H9 (cell line): ENCODE measurements around the gene TMEM150B. TPM values are rescaled to one million over a fixed set of nuclear protein-coding genes. Genes with fewer than 3 reads are reported as not detected.
A peak's percentile ranks its signal among the peaks of the same experiment; 100 is the strongest.

Experiments
- DNase-seq: peaks from one replicate; pipeline ENCODE4 v3.0.0-alpha.2; 2017
- H2AFZ ChIP-seq: one replicate; pipeline ENCODE4 v1.6.1; 2013; ENCODE audit warnings: mild to moderate bottlenecking, low read length, control low read depth, moderate library complexity
- H2AK5ac ChIP-seq: 2 replicates; pipeline ENCODE4 v1.6.1; 2013; ENCODE audit warnings: low read length, control low read depth, mixed read lengths; ENCODE audit not compliant: insufficient read length
- H2BK120ac ChIP-seq: one replicate; pipeline ENCODE4 v1.6.1; 2013; ENCODE audit warnings: low read depth, mild to moderate bottlenecking, low read length, control low read depth, inconsistent platforms; ENCODE audit not compliant: poor library complexity, severe bottlenecking
- H2BK12ac ChIP-seq: 2 replicates; pipeline ENCODE4 v1.6.1; 2013; ENCODE audit warnings: low read length, control low read depth, mixed read lengths, low read depth; ENCODE audit not compliant: insufficient read length
- H2BK15ac ChIP-seq: 2 replicates; pipeline ENCODE4 v1.6.1; 2013; ENCODE audit warnings: low read depth, low read length, control low read depth
- H2BK20ac ChIP-seq: one replicate; pipeline ENCODE4 v1.6.1; 2013; ENCODE audit warnings: low read depth, mild to moderate bottlenecking, low read length, control low read depth, inconsistent platforms; ENCODE audit not compliant: poor library complexity, severe bottlenecking
- H2BK5ac ChIP-seq: 2 replicates; pipeline ENCODE4 v1.6.1; 2013; ENCODE audit warnings: low read length, control low read depth, mixed read lengths; ENCODE audit not compliant: insufficient read length
- H3K14ac ChIP-seq: 2 replicates; pipeline ENCODE4 v1.6.1; 2013; ENCODE audit warnings: low read length, control low read depth; ENCODE audit not compliant: insufficient read depth
- H3K18ac ChIP-seq: 2 replicates; pipeline ENCODE4 v1.6.1; 2013; ENCODE audit warnings: low read depth, mild to moderate bottlenecking, mixed read lengths, low read length, control low read depth; ENCODE audit not compliant: insufficient read length
- H3K23ac ChIP-seq: 2 replicates; pipeline ENCODE4 v1.6.1; 2013; ENCODE audit warnings: low read length, control low read depth, mixed read lengths, low read depth; ENCODE audit not compliant: insufficient read length
- H3K23me2 ChIP-seq: 2 replicates; pipeline ENCODE4 v1.6.1; 2013; ENCODE audit warnings: low read depth, mild to moderate bottlenecking, mixed read lengths, low read length, control low read depth; ENCODE audit not compliant: insufficient read length, poor library complexity, severe bottlenecking
- H3K27ac ChIP-seq: 2 replicates; pipeline ENCODE4 v1.5.1; 2013; ENCODE audit warnings: low read length, control low read depth, mixed read lengths, low read depth; ENCODE audit not compliant: insufficient read length
- H3K27me3 ChIP-seq: 2 replicates; pipeline ENCODE4 v1.6.1; 2013; ENCODE audit warnings: low read length, control low read depth, inconsistent platforms; ENCODE audit not compliant: insufficient read depth
- H3K4ac ChIP-seq: 2 replicates; pipeline ENCODE4 v1.6.1; 2013; ENCODE audit warnings: low read depth, mild to moderate bottlenecking, control low read depth, inconsistent platforms, low read length, moderate library complexity
- H3K4me1 ChIP-seq: 2 replicates; pipeline ENCODE4 v1.6.1; 2013; ENCODE audit warnings: low read length, control low read depth, inconsistent platforms; ENCODE audit not compliant: insufficient read depth
- H3K4me2 ChIP-seq: 2 replicates; pipeline ENCODE4 v1.6.1; 2013; ENCODE audit warnings: low read length, control low read depth, mixed read lengths; ENCODE audit not compliant: insufficient read length, insufficient read depth
- H3K56ac ChIP-seq: 2 replicates; pipeline ENCODE4 v1.6.1; 2013; ENCODE audit warnings: low read depth, mild to moderate bottlenecking, mixed read lengths, low read length, control low read depth; ENCODE audit not compliant: insufficient read length
- H3K79me1 ChIP-seq: 2 replicates; pipeline ENCODE4 v1.6.1; 2013; ENCODE audit warnings: low read depth, mild to moderate bottlenecking, moderate library complexity, low read length, control low read depth, inconsistent platforms; ENCODE audit not compliant: insufficient read depth, poor library complexity, severe bottlenecking
- H3K79me2 ChIP-seq: 2 replicates; pipeline ENCODE4 v1.6.1; 2013; ENCODE audit warnings: low read length, control low read depth, inconsistent platforms; ENCODE audit not compliant: insufficient read depth
- H3K9ac ChIP-seq: 2 replicates; pipeline ENCODE4 v1.6.1; 2013; ENCODE audit warnings: low read length, control low read depth, mixed read lengths; ENCODE audit not compliant: insufficient read length; ENCODE audit errors: extremely low read depth
- H3K9me3 ChIP-seq: one replicate; pipeline ENCODE4 v1.6.1; 2013; ENCODE audit warnings: low read depth, low read length, inconsistent platforms; ENCODE audit not compliant: control insufficient read depth
- H3T11ph ChIP-seq: one replicate; pipeline ENCODE4 v1.6.1; 2013; ENCODE audit warnings: mild to moderate bottlenecking, low read length, control low read depth, inconsistent platforms
- H4K20me1 ChIP-seq: one replicate; pipeline ENCODE4 v1.6.1; 2013; ENCODE audit not compliant: control insufficient read depth, insufficient read length, insufficient read depth
- H4K5ac ChIP-seq: 2 replicates; pipeline ENCODE4 v1.6.1; 2013; ENCODE audit warnings: low read depth, mild to moderate bottlenecking, mixed read lengths, low read length, control low read depth; ENCODE audit not compliant: insufficient read length
- H4K8ac ChIP-seq: replicated peaks from 2 replicates; pipeline ENCODE4 v1.6.1; 2013; ENCODE audit warnings: low read length, control low read depth, mixed read lengths, low read depth; ENCODE audit not compliant: insufficient read length
- H4K91ac ChIP-seq: 2 replicates; pipeline ENCODE4 v1.6.1; 2013; ENCODE audit warnings: low read depth, mild to moderate bottlenecking, moderate library complexity, mixed read lengths, low read length, control low read depth; ENCODE audit not compliant: insufficient read length
- H3K27ac Mint-ChIP-seq, 3 experiments: 2 replicates in 2 of 3; 3 replicates in 1 of 3; pipeline ENCODE4 v1.8.0; 2020 to 2021; ENCODE audit warnings: mixed read lengths in 3 of 3, mild to moderate bottlenecking in 1 of 3, moderate library complexity in 1 of 3
- H3K27me3 Mint-ChIP-seq: 2 replicates; pipeline ENCODE4 v1.8.0; 2021; ENCODE audit warnings: low read depth, mild to moderate bottlenecking, moderate library complexity, mixed read lengths
- H3K36me3 Mint-ChIP-seq, 3 experiments: 2 replicates in 2 of 3; 3 replicates in 1 of 3; pipeline ENCODE4 v1.8.0; 2020 to 2021; ENCODE audit warnings: low read depth in 3 of 3, mixed read lengths in 3 of 3; ENCODE audit not compliant: insufficient read depth in 1 of 3
- H3K4me1 Mint-ChIP-seq, 2 experiments: 2 replicates each; pipeline ENCODE4 v1.8.0; 2020; ENCODE audit warnings: mixed read lengths in 2 of 2
- H3K4me3 Mint-ChIP-seq, 2 experiments: 2 replicates in 1 of 2; 3 replicates in 1 of 2; pipeline ENCODE4 v1.8.0; 2020 to 2021; ENCODE audit warnings: mild to moderate bottlenecking in 2 of 2, mixed read lengths in 2 of 2, moderate library complexity in 1 of 2
- H3K9me3 Mint-ChIP-seq, 2 experiments: 2 replicates in 1 of 2; 3 replicates in 1 of 2; pipeline ENCODE4 v1.8.0; 2020; ENCODE audit warnings: mild to moderate bottlenecking in 2 of 2, mixed read lengths in 2 of 2, moderate library complexity in 1 of 2
- WGBS: extraction: QIAGEN DNeasy Blood & Tissue Kit; methylation state at CpG from one replicate; pipeline ENCODE4 v1.1.7; 2013; ENCODE audit warnings: missing lambda C conversion rate, low lambda C conversion rate, mixed read lengths; ENCODE audit not compliant: insufficient read length; ENCODE audit errors: extremely low coverage; 5-methylcytosine and 5-hydroxymethylcytosine counted together
- total RNA-seq: library from RNA; stranded (reverse); gene quantifications from 2 replicates; pipeline ENCODE4 v1.2.1, GENCODE V29; 2021
- TF ChIP-seq, protein P1 (sequence below): fragments of 200-600 bp; sonication (generic); conservative IDR thresholded peaks from 3 replicates; pipeline ENCODE4 v1.8.0; 2021; ENCODE audit warnings: antibody characterized with exemption, mild to moderate bottlenecking

Gene TMEM150B
- total RNA-seq, 1 experiment from 2014 or later, result 0.63 TPM

- no peak overlapping the region for H4K5ac ChIP-seq
- no peak overlapping the region for H3K23ac ChIP-seq
- no peak overlapping the region for H4K91ac ChIP-seq
- no peaks in the 10 kb centered on the region for H3K9me3 Mint-ChIP-seq
- no peaks in the 10 kb centered on the region for H3K9me3 ChIP-seq
- no peak overlapping the region for H2AK5ac ChIP-seq
- TF ChIP-seq, protein P1, sequence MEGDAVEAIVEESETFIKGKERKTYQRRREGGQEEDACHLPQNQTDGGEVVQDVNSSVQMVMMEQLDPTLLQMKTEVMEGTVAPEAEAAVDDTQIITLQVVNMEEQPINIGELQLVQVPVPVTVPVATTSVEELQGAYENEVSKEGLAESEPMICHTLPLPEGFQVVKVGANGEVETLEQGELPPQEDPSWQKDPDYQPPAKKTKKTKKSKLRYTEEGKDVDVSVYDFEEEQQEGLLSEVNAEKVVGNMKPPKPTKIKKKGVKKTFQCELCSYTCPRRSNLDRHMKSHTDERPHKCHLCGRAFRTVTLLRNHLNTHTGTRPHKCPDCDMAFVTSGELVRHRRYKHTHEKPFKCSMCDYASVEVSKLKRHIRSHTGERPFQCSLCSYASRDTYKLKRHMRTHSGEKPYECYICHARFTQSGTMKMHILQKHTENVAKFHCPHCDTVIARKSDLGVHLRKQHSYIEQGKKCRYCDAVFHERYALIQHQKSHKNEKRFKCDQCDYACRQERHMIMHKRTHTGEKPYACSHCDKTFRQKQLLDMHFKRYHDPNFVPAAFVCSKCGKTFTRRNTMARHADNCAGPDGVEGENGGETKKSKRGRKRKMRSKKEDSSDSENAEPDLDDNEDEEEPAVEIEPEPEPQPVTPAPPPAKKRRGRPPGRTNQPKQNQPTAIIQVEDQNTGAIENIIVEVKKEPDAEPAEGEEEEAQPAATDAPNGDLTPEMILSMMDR, result no peak
- H3K4me2 ChIP-seq, result no peak overlapping the region
- peak overlapping the region in 1 of 2 experiments; percentile 48; a peak in 1 of 5 replicates for H3K4me3 Mint-ChIP-seq
- DNase-seq, result no peak
- no peak overlapping the region; the same call in 1 of the 2 replicates for H3K4ac ChIP-seq
- H2BK5ac ChIP-seq, result no peak overlapping the region
- H2BK120ac ChIP-seq, result no peak overlapping the region
- H3K4me1 Mint-ChIP-seq, result peaks cover 37 to 62% of the 10 kb centered on the region in 2 experiments
- no peaks in the 10 kb centered on the region for H3K27me3 Mint-ChIP-seq
- H4K20me1 ChIP-seq, result no peaks in the 10 kb centered on the region
- H2BK20ac ChIP-seq, result no peak overlapping the region
- no peak overlapping the region for H4K8ac ChIP-seq
- H3K27me3 ChIP-seq, result no peaks in the 10 kb centered on the region
- peaks cover 27 to 52% (median 50%) of the 10 kb centered on the region in 3 experiments; a peak in 6 of 7 replicates for H3K36me3 Mint-ChIP-seq
- H3T11ph ChIP-seq, result no peak overlapping the region
- WGBS, result no CpG with 5 or more reads among the region's 22 CpGs
- H2BK12ac ChIP-seq, result no peak overlapping the region
- no peak overlapping the region for H3K18ac ChIP-seq
- H3K79me2 ChIP-seq, result no peaks in the 10 kb centered on the region
- no peak overlapping the region for H3K56ac ChIP-seq
- no peak overlapping the region for H3K9ac ChIP-seq
- H3K27ac ChIP-seq, result no peak overlapping the region
- H2AFZ ChIP-seq, result no peak overlapping the region
- H3K4me1 ChIP-seq, result peaks cover 2% of the 10 kb centered on the region; the same call in 1 of the 2 replicates
- H3K14ac ChIP-seq, result no peak overlapping the region; the same call in 1 of the 2 replicates
- H3K79me1 ChIP-seq, result no peaks in the 10 kb centered on the region
- H3K27ac Mint-ChIP-seq, result peak overlapping the region in 2 of 3 experiments; percentile 64 to 89; a peak in 5 of 7 replicates
- H3K23me2 ChIP-seq, result peaks cover 10% of the 10 kb centered on the region
- no peak overlapping the region for H2BK15ac ChIP-seq
These were observed 20.1 kb upstream of the TMEM150B start for GRCh38 chr19:55345101-55345817.
